ENCODE data around the gene ZNF205.

GRCh38 chr16:3112058-3112880 lies at the start of gene ZNF205:
- TF ChIP-seq, protein P1, sequence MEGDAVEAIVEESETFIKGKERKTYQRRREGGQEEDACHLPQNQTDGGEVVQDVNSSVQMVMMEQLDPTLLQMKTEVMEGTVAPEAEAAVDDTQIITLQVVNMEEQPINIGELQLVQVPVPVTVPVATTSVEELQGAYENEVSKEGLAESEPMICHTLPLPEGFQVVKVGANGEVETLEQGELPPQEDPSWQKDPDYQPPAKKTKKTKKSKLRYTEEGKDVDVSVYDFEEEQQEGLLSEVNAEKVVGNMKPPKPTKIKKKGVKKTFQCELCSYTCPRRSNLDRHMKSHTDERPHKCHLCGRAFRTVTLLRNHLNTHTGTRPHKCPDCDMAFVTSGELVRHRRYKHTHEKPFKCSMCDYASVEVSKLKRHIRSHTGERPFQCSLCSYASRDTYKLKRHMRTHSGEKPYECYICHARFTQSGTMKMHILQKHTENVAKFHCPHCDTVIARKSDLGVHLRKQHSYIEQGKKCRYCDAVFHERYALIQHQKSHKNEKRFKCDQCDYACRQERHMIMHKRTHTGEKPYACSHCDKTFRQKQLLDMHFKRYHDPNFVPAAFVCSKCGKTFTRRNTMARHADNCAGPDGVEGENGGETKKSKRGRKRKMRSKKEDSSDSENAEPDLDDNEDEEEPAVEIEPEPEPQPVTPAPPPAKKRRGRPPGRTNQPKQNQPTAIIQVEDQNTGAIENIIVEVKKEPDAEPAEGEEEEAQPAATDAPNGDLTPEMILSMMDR (IDR thresholded peaks at IDR 0.05), result no peak
- TF ChIP-seq EZH2 (IDR thresholded peaks at IDR 0.05; ENCODE audit: borderline replicate concordance, insufficient read depth, low read depth, low read length, poor library complexity, severe bottlenecking), result no peak

Data from B cell (primary cell).